ENCODE data around the gene MAGI1.

Gene MAGI1

GRCh38 chr3:65665915-65666314, 372.8 kb downstream of the MAGI1 start:
- DNase-seq (ENCODE audit: low read depth): no peak

- DNase-seq (ENCODE audit: low read depth): no peak
Measured at GRCh38 chr3:65664931-65665330, 373.8 kb downstream of the MAGI1 start.

GRCh38 chr3:65664446-65664845, 374.3 kb downstream of the MAGI1 start:
- no peak for DNase-seq (ENCODE audit: low read depth)

GRCh38 chr3:65662095-65662494, 376.6 kb downstream of the MAGI1 start:
- DNase-seq (ENCODE audit: low read depth): no peak

- no peak for DNase-seq (ENCODE audit: low read depth)
Measured at GRCh38 chr3:65660000-65660598, 378.6 kb downstream of the MAGI1 start.

- no peak for DNase-seq (ENCODE audit: low read depth)
Measured at GRCh38 chr3:65659396-65659795, 379.3 kb downstream of the MAGI1 start.

- DNase-seq (ENCODE audit: low read depth): no peak
Measured at GRCh38 chr3:65658401-65658800, 380.3 kb downstream of the MAGI1 start.

- no peak for DNase-seq (ENCODE audit: low read depth)
Measured at GRCh38 chr3:65655061-65655460, 383.7 kb downstream of the MAGI1 start.

GRCh38 chr3:65653731-65654130, 385.0 kb downstream of the MAGI1 start:
- no peak for DNase-seq (ENCODE audit: low read depth)

- no peak for DNase-seq (ENCODE audit: low read depth)
Measured at GRCh38 chr3:65650247-65650646, 388.5 kb downstream of the MAGI1 start.

GRCh38 chr3:65647369-65647768, 391.3 kb downstream of the MAGI1 start:
- DNase-seq (ENCODE audit: low read depth): no peak

GRCh38 chr3:65642883-65643282, 395.8 kb downstream of the MAGI1 start:
- no peak for DNase-seq (ENCODE audit: low read depth)

GRCh38 chr3:65641777-65642176, 396.9 kb downstream of the MAGI1 start:
- DNase-seq (ENCODE audit: low read depth): no peak

GRCh38 chr3:65641045-65641444, 397.7 kb downstream of the MAGI1 start:
- no peak for DNase-seq (ENCODE audit: low read depth)

- DNase-seq (ENCODE audit: low read depth): no peak
Measured at GRCh38 chr3:65639444-65639843, 399.3 kb downstream of the MAGI1 start.

GRCh38 chr3:65638301-65638700, 400.4 kb downstream of the MAGI1 start:
- DNase-seq (ENCODE audit: low read depth): no peak

- DNase-seq (ENCODE audit: low read depth): no peak
Measured at GRCh38 chr3:65636326-65636725, 402.4 kb downstream of the MAGI1 start.

GRCh38 chr3:65635657-65636056, 403.1 kb downstream of the MAGI1 start:
- no peak for DNase-seq (ENCODE audit: low read depth)

GRCh38 chr3:65633018-65633638, 405.6 kb downstream of the MAGI1 start:
- no peak for DNase-seq (ENCODE audit: low read depth)

- DNase-seq (ENCODE audit: low read depth): no peak
Measured at GRCh38 chr3:65632414-65632813, 406.3 kb downstream of the MAGI1 start.

GRCh38 chr3:65628978-65629377, 409.7 kb downstream of the MAGI1 start:
- DNase-seq (ENCODE audit: low read depth): no peak

GRCh38 chr3:65627062-65627461, 411.7 kb downstream of the MAGI1 start:
- DNase-seq (ENCODE audit: low read depth): no peak

GRCh38 chr3:65625305-65625704, 413.4 kb downstream of the MAGI1 start:
- DNase-seq (ENCODE audit: low read depth): no peak

GRCh38 chr3:65623362-65623761, 415.4 kb downstream of the MAGI1 start:
- DNase-seq (ENCODE audit: low read depth): no peak
